Germinal center (tissue), 1 donor: ENCODE data around the gene KIF18B.

ENCODE experiments used
- DNase-seq: peaks from one replicate; pipeline ENCODE4 v3.0.0; 2012; ENCODE audit warnings: mixed read lengths, low spot score

The KIF18B gene

DNA sequence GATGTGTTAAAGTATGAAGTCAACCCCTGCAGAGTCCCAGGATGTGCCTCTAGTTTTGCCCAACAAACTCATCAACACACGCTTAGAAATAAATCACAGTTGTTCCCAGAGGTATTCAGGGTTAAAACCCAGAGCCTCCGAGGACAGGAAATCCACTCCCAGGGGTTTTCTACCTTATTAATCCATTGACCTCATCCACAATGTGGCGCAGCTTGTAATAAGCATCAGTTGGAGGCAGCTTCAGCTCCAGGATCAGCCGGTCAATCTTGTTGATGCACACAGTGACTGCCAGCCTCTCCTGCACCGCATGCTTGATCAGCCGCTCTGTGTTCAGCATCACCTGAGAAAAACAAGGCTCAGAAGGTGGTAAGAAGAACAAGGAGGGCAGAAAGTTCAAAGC lies 71.8 kb downstream of the KIF18B start:
- no peak for DNase-seq
